ENCODE data around the gene CD83. TPM values are rescaled to one million over a fixed set of nuclear protein-coding genes. Genes with fewer than 3 reads are reported as not detected.

Gene CD83
- total and polyA plus RNA-seq, 2 of the 8 experiments (the other 6 are each of a cell fraction or from before 2014, with no cell fraction given), result 4.6 to 8.5 TPM

GRCh38 chr6:14074476-14075094, 43.0 kb upstream of the CD83 start:
- no peaks in the 10 kb centered on the region for H3K79me1 ChIP-seq (ENCODE audit: low read depth, low read length)
- H3K4me2 ChIP-seq (ENCODE audit: insufficient read depth in 1 of 2, low read depth in 2 of 2, low read length in 2 of 2), result no peak overlapping the region
- H3K79me2 ChIP-seq (ENCODE audit: control insufficient read depth in 1 of 2, insufficient read depth in 2 of 2, low read length in 2 of 2), result no peaks in the 10 kb centered on the region
- no peak overlapping the region for H3K56ac ChIP-seq (replicated peaks; ENCODE audit: insufficient read length, low read depth, low read length)
- H2BK5ac ChIP-seq (ENCODE audit: low read depth, low read length), result no peak overlapping the region
- H2AFZ ChIP-seq (ENCODE audit: low read length), result 0 out of 2 replicates have a peak overlapping the region, but pooled peaks have one; percentile 93
- ChIA-PET CTCF (ENCODE audit: partially characterized antibody) (interaction anchor here (1.0 to 2.1 kb wide), 4 partner anchors 10 to 166 kb away, joined by 3 to 7 read pairs (median 4); no protein-coding TSS in a partner anchor), POLR2A (ENCODE audit: partially characterized antibody) (no interaction called here)
- no peak overlapping the region for H4K91ac ChIP-seq (replicated peaks; ENCODE audit: insufficient read length, low read length)
- no peak overlapping the region for H3K23ac ChIP-seq (ENCODE audit: insufficient read length)
- H3K27me3 ChIP-seq (replicated peaks in 1 of 4; ENCODE audit: control insufficient read depth in 3 of 4, extremely low read depth in 1 of 4, insufficient read depth in 3 of 4, low read length in 3 of 4), result no peaks in the 10 kb centered on the region
- H3K27ac ChIP-seq (ENCODE audit: low read depth, low read length), result no peak overlapping the region
- H2BK15ac ChIP-seq (ENCODE audit: low read length), result no peak overlapping the region
- no peak overlapping the region for H2BK20ac ChIP-seq (ENCODE audit: low read length)
- no peak overlapping the region for H4K5ac ChIP-seq (ENCODE audit: insufficient read length, low read depth, low read length)
- H4K8ac ChIP-seq (ENCODE audit: extremely low read depth, insufficient read depth, low read length), result no peak overlapping the region
- no peak overlapping the region for H2BK12ac ChIP-seq (ENCODE audit: low read depth, low read length)
- H3K14ac ChIP-seq (ENCODE audit: insufficient read length), result no peak overlapping the region
- DNase-seq (ENCODE audit: low read depth in 1 of 2, low spot score in 2 of 2) (no peak), FAIRE-seq (no peak)
- H2BK120ac ChIP-seq (replicated peaks; ENCODE audit: low read depth, low read length), result no peak overlapping the region
- H3K4me3 ChIP-seq (ENCODE audit: extremely low read depth in 1 of 4, insufficient read depth in 2 of 4, low read depth in 3 of 4, low read length in 4 of 4), result no peak overlapping the region
- no peaks in the 10 kb centered on the region for H4K20me1 ChIP-seq (replicated peaks in 1 of 2; ENCODE audit: control insufficient read depth in 1 of 2, insufficient read depth in 2 of 2, low read length in 2 of 2)
- no peak overlapping the region for H3K9ac ChIP-seq (replicated peaks in 1 of 4; ENCODE audit: extremely low read depth in 1 of 4, low read depth in 3 of 4, low read length in 3 of 4)
- no peak for TF ChIP-seq HDAC2 (IDR thresholded peaks at IDR 0.05; ENCODE audit: borderline replicate concordance in 1 of 2, low read depth in 2 of 2, low read length in 2 of 2)
- no peak for TF ChIP-seq CBX5 (IDR thresholded peaks at IDR 0.05; ENCODE audit: low read depth, low read length)
- no peak for TF ChIP-seq NRF1 (IDR thresholded peaks at IDR 0.05; ENCODE audit: low read depth, low read length)
- no peak for TF ChIP-seq MAFK (IDR thresholded peaks at IDR 0.05; ENCODE audit: low read depth, low read length)
- TF ChIP-seq TBP (IDR thresholded peaks at IDR 0.05; ENCODE audit: low read depth, low read length), result no peak
- TF ChIP-seq, protein P1, sequence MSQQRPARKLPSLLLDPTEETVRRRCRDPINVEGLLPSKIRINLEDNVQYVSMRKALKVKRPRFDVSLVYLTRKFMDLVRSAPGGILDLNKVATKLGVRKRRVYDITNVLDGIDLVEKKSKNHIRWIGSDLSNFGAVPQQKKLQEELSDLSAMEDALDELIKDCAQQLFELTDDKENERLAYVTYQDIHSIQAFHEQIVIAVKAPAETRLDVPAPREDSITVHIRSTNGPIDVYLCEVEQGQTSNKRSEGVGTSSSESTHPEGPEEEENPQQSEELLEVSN (IDR thresholded peaks at IDR 0.05), result no peak
- no peak for TF ChIP-seq ZNF274 (IDR thresholded peaks at IDR 0.05; ENCODE audit: borderline replicate concordance, extremely low read depth, low read length)
- no peak for TF ChIP-seq RBBP5 (IDR thresholded peaks at IDR 0.05; ENCODE audit: borderline replicate concordance, low read depth, low read length)
- TF ChIP-seq EZH2 (IDR thresholded peaks at IDR 0.05; ENCODE audit: low read depth, low read length, severe bottlenecking), result no peak
- TF ChIP-seq JUND (IDR thresholded peaks at IDR 0.05; ENCODE audit: low read length), result no peak
- no peak for TF ChIP-seq SIRT6 (IDR thresholded peaks at IDR 0.05; ENCODE audit: low read length)
- TF ChIP-seq SP1 (IDR thresholded peaks at IDR 0.05; ENCODE audit: low read depth, low read length), result no peak
- no peak for TF ChIP-seq NANOG (IDR thresholded peaks at IDR 0.05; ENCODE audit: insufficient read depth, low read depth, low read length, poor library complexity, severe bottlenecking)
- H2AK5ac ChIP-seq (ENCODE audit: low read depth, low read length), result no peak overlapping the region
- no peak overlapping the region for H3K18ac ChIP-seq (ENCODE audit: extremely low read depth, low read length)
- WGBS, 2 experiments (ENCODE audit: extremely low coverage in 1 of 2, insufficient coverage in 1 of 2, insufficient read length in 1 of 2, insufficient replicate concordance in 2 of 2, low coverage in 1 of 2, low lambda C conversion rate in 2 of 2, missing lambda C conversion rate in 1 of 2), result 85% methylated on average over 3 of the region's 3 CpGs; no CpG with 5 or more reads in 1 of the 2 experiments
- H3K4ac ChIP-seq (replicated peaks; ENCODE audit: insufficient read length, low read depth, low read length), result no peak overlapping the region
- H3K9me3 ChIP-seq (ENCODE audit: insufficient read depth in 2 of 2, low read depth in 1 of 2, low read length in 1 of 2), result no peaks in the 10 kb centered on the region
- H3K23me2 ChIP-seq (ENCODE audit: low read depth, low read length), result no peaks in the 10 kb centered on the region
- H3K36me3 ChIP-seq (ENCODE audit: control insufficient read depth in 2 of 4, insufficient read depth in 4 of 4, low read length in 3 of 4), result no peaks in the 10 kb centered on the region
- H3K4me1 ChIP-seq (replicated peaks in 1 of 4; ENCODE audit: control insufficient read depth in 3 of 4, insufficient read depth in 4 of 4, low read length in 3 of 4), result no peaks in the 10 kb centered on the region
